HepG2 (cell line): ENCODE results near the gene ADSS1. TPM values are rescaled to one million over a fixed set of nuclear protein-coding genes. Genes with fewer than 3 reads are reported as not detected.

Experiments
- GLI4 ChIP-seq: sonication (generic); formaldehyde crosslinking; IDR thresholded peaks from 2 replicates; pipeline ENCODE4 v1.5.1; 2020; ENCODE audit warnings: missing genetic modification reagents, mild to moderate bottlenecking, moderate library complexity, borderline replicate concordance
- GPBP1L1 ChIP-seq: sonication (generic); formaldehyde crosslinking; IDR thresholded peaks from 2 replicates; pipeline ENCODE4 v1.5.0; 2020; ENCODE audit warnings: mild to moderate bottlenecking, missing genetic modification reagents
- HBP1 ChIP-seq: IDR thresholded peaks from 2 replicates; pipeline ENCODE4 v1.6.1; 2016; ENCODE audit warnings: low read depth, control low read depth
- HIVEP1 ChIP-seq: sonication (generic); formaldehyde crosslinking; IDR thresholded peaks from 2 replicates; pipeline ENCODE4 v1.4.0; 2020; ENCODE audit warnings: mild to moderate bottlenecking, missing genetic modification reagents
- IKZF5 ChIP-seq: IDR thresholded peaks from 2 replicates; pipeline ENCODE4 v1.6.1; 2018; ENCODE audit warnings: missing genetic modification reagents, mild to moderate bottlenecking, missing compliant biosample characterization
- IRX3 ChIP-seq: sonication (generic); formaldehyde crosslinking; IDR thresholded peaks from 2 replicates; pipeline ENCODE4 v1.8.1; 2023; ENCODE audit warnings: mild to moderate bottlenecking, low read depth, missing genetic modification reagents, borderline replicate concordance
- PAF1 ChIP-seq: IDR thresholded peaks from 2 replicates; pipeline ENCODE4 v1.6.1; 2016; ENCODE audit warnings: missing genetic modification reagents, missing compliant biosample characterization
- RARG ChIP-seq: sonication (generic); formaldehyde crosslinking; IDR thresholded peaks from 2 replicates; pipeline ENCODE4 v1.4.0; 2020; ENCODE audit warnings: low read depth, mild to moderate bottlenecking, missing genetic modification reagents
- SALL2 ChIP-seq: sonication (generic); formaldehyde crosslinking; IDR thresholded peaks from 2 replicates; pipeline ENCODE4 v1.8.1; 2023; ENCODE audit warnings: mild to moderate bottlenecking, missing genetic modification reagents, inconsistent platforms
- TAF1 ChIP-seq: sonication (generic); formaldehyde crosslinking; IDR thresholded peaks from 2 replicates; pipeline ENCODE4 v1.4.0; 2020; ENCODE audit warnings: missing genetic modification reagents
- TBX2 ChIP-seq: sonication (generic); formaldehyde crosslinking; IDR thresholded peaks from 2 replicates; pipeline ENCODE4 v1.5.0; 2020; ENCODE audit warnings: missing genetic modification reagents, mild to moderate bottlenecking, borderline replicate concordance
- ZBTB20 ChIP-seq: sonication (generic); formaldehyde crosslinking; IDR thresholded peaks from 2 replicates; pipeline ENCODE4 v1.8.1; 2023; ENCODE audit warnings: missing genetic modification reagents, low read depth, mild to moderate bottlenecking, borderline replicate concordance
- ZBTB4 ChIP-seq: sonication (generic); formaldehyde crosslinking; IDR thresholded peaks from 2 replicates; pipeline ENCODE4 v1.4.0; 2020; ENCODE audit warnings: missing genetic modification reagents, mild to moderate bottlenecking, borderline replicate concordance
- ZNF674 ChIP-seq: sonication (generic); formaldehyde crosslinking; IDR thresholded peaks from 2 replicates; pipeline ENCODE4 v1.5.0; 2020; ENCODE audit warnings: low read depth, mild to moderate bottlenecking, missing genetic modification reagents
- ZNF703 ChIP-seq: sonication (generic); formaldehyde crosslinking; IDR thresholded peaks from 2 replicates; pipeline ENCODE4 v1.5.1; 2020; ENCODE audit warnings: missing genetic modification reagents, mild to moderate bottlenecking, moderate library complexity, borderline replicate concordance
- ZNF776 ChIP-seq: sonication (generic); formaldehyde crosslinking; IDR thresholded peaks from 2 replicates; pipeline ENCODE4 v1.4.0; 2020; ENCODE audit warnings: mild to moderate bottlenecking, missing genetic modification reagents
- ZNF839 ChIP-seq: sonication (generic); formaldehyde crosslinking; IDR thresholded peaks from 2 replicates; pipeline ENCODE4 v1.4.0; 2020; ENCODE audit warnings: missing genetic modification reagents, mild to moderate bottlenecking, borderline replicate concordance
- ZUFSP ChIP-seq: sonication (generic); formaldehyde crosslinking; IDR thresholded peaks from 2 replicates; pipeline ENCODE4 v1.9.0; 2021; ENCODE audit warnings: missing genetic modification reagents, mild to moderate bottlenecking, borderline replicate concordance
- polyA plus RNA-seq, 8 experiments: library from polyadenylated mRNA; depleted of rRNA in 3 of 8; stranded (reverse) in 7 of 8; unstranded in 1 of 8; fragments of >200 nt; fragmentation: Illumina TruSeq in 4 of 8; extraction: Trizol in 4 of 8; gene quantifications; 2 replicates each; pipeline versions ENCODE4 v1.2.1 to v1.2.3, GENCODE V29; 2011 to 2016; ENCODE audit warnings: low read depth in 4 of 8, missing spikeins in 1 of 8, mixed read lengths in 1 of 8; ENCODE audit not compliant: insufficient read depth in 1 of 8
- total RNA-seq, 5 experiments: library from RNA; depleted of rRNA; stranded (reverse); fragments of >200 nt; fragmentation: Illumina TruSeq; extraction: Trizol; gene quantifications; 2 replicates each; pipeline ENCODE4 v1.2.3, GENCODE V29; 2016; ENCODE audit warnings: low read depth in 1 of 5

The ADSS1 gene
- total and polyA plus RNA-seq, 2 of the 13 experiments (the other 11 are each of a cell fraction or from before 2014, with no cell fraction given) = 1.0 to 36.7 TPM

- no peak for TF ChIP-seq RARG (CRISPR knock-in tag)
- TF ChIP-seq ZBTB4 (CRISPR knock-in tag) = 0 out of 2 replicates have a peak, but pooled peaks have one; percentile 61
- no peak for TF ChIP-seq HIVEP1 (CRISPR knock-in tag)
- TF ChIP-seq GPBP1L1 (CRISPR knock-in tag) = no peak
- no peak for TF ChIP-seq ZUFSP (CRISPR knock-in tag)
- no peak for TF ChIP-seq HBP1
- TF ChIP-seq TBX2 (CRISPR knock-in tag) = peak; percentile 48; the same call in 1 of the 2 replicates
- TF ChIP-seq PAF1 (CRISPR knock-in tag) = no peak
- TF ChIP-seq IRX3 = 0 out of 2 replicates have a peak, but pooled peaks have one; percentile 41
- peak; percentile 56; the same call in 1 of the 2 replicates for TF ChIP-seq SALL2 (CRISPR knock-in tag)
- no peak for TF ChIP-seq ZNF674 (CRISPR knock-in tag)
- TF ChIP-seq ZNF839 (CRISPR knock-in tag) = peak; percentile 28; the same call in 1 of the 2 replicates
- no peak for TF ChIP-seq ZBTB20 (CRISPR knock-in tag)
- TF ChIP-seq IKZF5 (CRISPR knock-in tag) = peak; percentile 15; the same call in 1 of the 2 replicates
- no peak for TF ChIP-seq GLI4 (CRISPR knock-in tag)
- TF ChIP-seq ZNF776 = no peak
- TF ChIP-seq TAF1 (CRISPR knock-in tag) = 0 out of 2 replicates have a peak, but pooled peaks have one; percentile 22
- no peak for TF ChIP-seq ZNF703 (CRISPR knock-in tag)
These were observed at the start of gene ADSS1 (continued) for GRCh38 chr14:104723651-104724406.
